Measurements from ENCODE around the gene SLC34A3.

SLC34A3 gene

GRCh38 chr9:137212520-137212919, 18.2 kb upstream of the SLC34A3 start:
- peaks cover 15% of the 10 kb centered on the region for H3K36me3 ChIP-seq (ENCODE audit: control insufficient read depth, insufficient read depth, low read length)
- H3K4me3 ChIP-seq (replicated peaks; ENCODE audit: low read depth, low read length) = no peak overlapping the region
- no peak for TF ChIP-seq CTCF (IDR thresholded peaks at IDR 0.05; ENCODE audit: insufficient read depth, low read length, poor library complexity, severe bottlenecking)
- no peak for DNase-seq (ENCODE audit: extremely low read depth, insufficient read length)
- H3K27me3 ChIP-seq (replicated peaks; ENCODE audit: control insufficient read depth, insufficient read depth, low read length) = no peaks in the 10 kb centered on the region

- Histone ChIP-seq H3K4me3 (replicated peaks; ENCODE audit: low read depth, low read length) (no peak overlapping the region), H3K36me3 (ENCODE audit: control insufficient read depth, insufficient read depth, low read length) (peaks cover 15% of the 10 kb centered on the region), H3K27me3 (replicated peaks; ENCODE audit: control insufficient read depth, insufficient read depth, low read length) (no peaks in the 10 kb centered on the region)
- no peak for DNase-seq (ENCODE audit: extremely low read depth, insufficient read length)
- TF ChIP-seq CTCF (IDR thresholded peaks at IDR 0.05; ENCODE audit: insufficient read depth, low read length, poor library complexity, severe bottlenecking) = peak; percentile 5
Measured at GRCh38 chr9:137213160-137214060, 17.3 kb upstream of the SLC34A3 start.

DNA sequence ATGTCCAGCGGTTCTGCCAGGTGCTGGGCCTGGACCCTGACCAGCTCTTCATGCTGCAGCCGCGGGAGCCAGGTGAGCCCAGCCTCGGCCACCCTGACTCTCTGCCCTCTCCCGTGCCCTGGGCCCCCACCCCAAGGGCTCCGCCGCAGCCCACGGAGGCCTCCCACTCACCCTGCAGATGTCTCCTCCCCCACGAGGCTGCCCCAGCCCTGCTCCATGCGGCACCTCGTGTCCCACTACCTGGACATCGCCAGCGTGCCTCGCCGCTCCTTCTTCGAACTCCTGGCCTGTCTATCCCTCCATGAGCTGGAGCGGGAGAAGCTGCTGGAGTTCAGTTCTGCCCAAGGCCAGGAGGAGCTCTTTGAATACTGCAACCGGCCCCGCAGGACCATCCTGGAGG, 16.1 kb upstream of the SLC34A3 start:
- H3K36me3 ChIP-seq (ENCODE audit: control insufficient read depth, insufficient read depth, low read length) = peaks cover 10% of the 10 kb centered on the region
- DNase-seq (ENCODE audit: extremely low read depth, insufficient read length) = no peak

GRCh38 chr9:137215196-137215986, 15.3 kb upstream of the SLC34A3 start:
- no peak for TF ChIP-seq CTCF (IDR thresholded peaks at IDR 0.05; ENCODE audit: insufficient read depth, low read length, poor library complexity, severe bottlenecking)
- no peak for DNase-seq (ENCODE audit: extremely low read depth, insufficient read length)
- H3K27me3 ChIP-seq (replicated peaks; ENCODE audit: control insufficient read depth, insufficient read depth, low read length) = no peaks in the 10 kb centered on the region
- H3K4me3 ChIP-seq (replicated peaks; ENCODE audit: low read depth, low read length) = no peak overlapping the region
- peaks cover 10% of the 10 kb centered on the region for H3K36me3 ChIP-seq (ENCODE audit: control insufficient read depth, insufficient read depth, low read length)

More for the DNA sequence above, 16.1 kb upstream of the SLC34A3 start:
- Histone ChIP-seq H3K4me3 (replicated peaks; ENCODE audit: low read depth, low read length) (no peak overlapping the region), H3K27me3 (replicated peaks; ENCODE audit: control insufficient read depth, insufficient read depth, low read length) (no peaks in the 10 kb centered on the region)
- no peak for TF ChIP-seq CTCF (IDR thresholded peaks at IDR 0.05; ENCODE audit: insufficient read depth, low read length, poor library complexity, severe bottlenecking)

DNA sequence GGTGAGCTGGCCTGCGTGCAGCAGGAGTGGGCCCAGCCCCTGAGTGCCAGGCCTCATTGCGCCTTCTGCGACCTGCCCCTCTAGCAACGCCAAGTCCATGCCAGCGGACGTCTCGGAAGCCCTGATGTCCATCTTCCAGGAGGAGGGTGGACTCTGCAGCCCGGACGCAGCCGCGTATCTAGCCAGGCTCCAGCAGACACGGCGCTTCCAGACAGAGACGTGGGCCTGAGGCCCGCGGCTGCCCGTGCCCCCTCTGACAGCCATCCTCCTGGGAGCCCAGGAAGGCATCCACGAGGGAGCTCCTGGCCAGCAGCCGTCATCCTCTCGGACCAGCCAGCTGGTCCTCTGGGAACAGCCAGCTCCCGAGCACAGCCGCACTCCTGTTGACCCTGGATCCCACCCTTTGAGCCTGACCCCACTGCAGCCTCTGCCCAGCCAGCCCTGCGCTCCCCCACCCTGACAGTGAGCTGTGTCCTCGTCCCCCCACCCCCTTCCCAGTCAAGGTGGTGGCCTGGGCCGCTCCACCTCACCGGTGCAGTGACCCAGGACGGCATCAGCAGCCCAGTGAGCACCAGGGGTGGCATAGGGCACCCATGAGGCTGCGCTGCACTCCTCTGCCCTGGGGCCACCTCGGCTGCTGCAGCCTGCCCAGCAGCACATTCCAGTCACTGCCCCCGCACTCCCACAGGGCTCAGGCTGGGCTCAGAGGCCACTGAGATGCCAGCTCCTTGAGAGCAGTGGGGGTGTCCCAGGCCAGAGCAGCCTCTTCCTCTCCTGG, 14.3 kb upstream of the SLC34A3 start:
- no peak overlapping the region for H3K4me3 ChIP-seq (replicated peaks; ENCODE audit: low read depth, low read length)
- no peak for TF ChIP-seq CTCF (IDR thresholded peaks at IDR 0.05; ENCODE audit: insufficient read depth, low read length, poor library complexity, severe bottlenecking)
- no peak for DNase-seq (ENCODE audit: extremely low read depth, insufficient read length)

More for the DNA sequence above, 14.3 kb upstream of the SLC34A3 start:
- peaks cover 10% of the 10 kb centered on the region for H3K36me3 ChIP-seq (ENCODE audit: control insufficient read depth, insufficient read depth, low read length)
- H3K27me3 ChIP-seq (replicated peaks; ENCODE audit: control insufficient read depth, insufficient read depth, low read length) = no peaks in the 10 kb centered on the region
